Right lobe of liver (tissue), 4 donors: ENCODE data around the gene MFSD2A.

Experiments
- POLR2A ChIP-seq: fragments of 450-650 bp; IDR thresholded peaks from one replicate; pipeline ENCODE4 v1.6.1; 2017; ENCODE audit warnings: antibody characterized with exemption, mild to moderate bottlenecking
- TF ChIP-seq, protein P1 (sequence below), 4 donors: fragments of 200-600 bp in 3 of 4; fragments of 450-650 bp in 1 of 4; IDR thresholded peaks; one replicate each; pipeline versions ENCODE4 v1.5.1 to v1.8.0; 2016 to 2022; ENCODE audit warnings: antibody characterized with exemption in 4 of 4, mild to moderate bottlenecking in 2 of 4
- donor health status: DM: no; HTN: no; CAD: no.
- donor health status: DM: no; HTN: no; CAD: no.
- donor health status: DM: no; HTN: yes; CAD: no.

DNA sequence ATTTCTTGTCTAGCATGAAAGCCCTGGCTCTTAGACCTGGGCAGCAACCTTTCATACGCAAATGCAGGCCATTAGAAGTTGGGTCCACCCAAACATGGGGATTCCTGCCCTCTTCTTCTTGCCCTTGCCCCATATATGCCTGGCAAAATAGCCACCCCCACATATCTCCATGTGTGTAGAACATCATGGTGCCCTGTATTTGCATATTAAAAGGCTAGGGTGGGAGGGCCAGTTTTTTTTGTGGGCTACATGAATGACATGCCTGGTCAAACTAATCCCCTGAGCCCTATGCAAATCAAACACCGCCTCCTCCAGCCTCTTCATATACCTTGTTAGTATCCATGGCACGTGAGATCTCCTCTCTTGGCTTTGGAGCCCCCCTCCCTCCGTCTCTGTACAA lies 24.7 kb downstream of the MFSD2A start:
- TF ChIP-seq, protein P1, sequence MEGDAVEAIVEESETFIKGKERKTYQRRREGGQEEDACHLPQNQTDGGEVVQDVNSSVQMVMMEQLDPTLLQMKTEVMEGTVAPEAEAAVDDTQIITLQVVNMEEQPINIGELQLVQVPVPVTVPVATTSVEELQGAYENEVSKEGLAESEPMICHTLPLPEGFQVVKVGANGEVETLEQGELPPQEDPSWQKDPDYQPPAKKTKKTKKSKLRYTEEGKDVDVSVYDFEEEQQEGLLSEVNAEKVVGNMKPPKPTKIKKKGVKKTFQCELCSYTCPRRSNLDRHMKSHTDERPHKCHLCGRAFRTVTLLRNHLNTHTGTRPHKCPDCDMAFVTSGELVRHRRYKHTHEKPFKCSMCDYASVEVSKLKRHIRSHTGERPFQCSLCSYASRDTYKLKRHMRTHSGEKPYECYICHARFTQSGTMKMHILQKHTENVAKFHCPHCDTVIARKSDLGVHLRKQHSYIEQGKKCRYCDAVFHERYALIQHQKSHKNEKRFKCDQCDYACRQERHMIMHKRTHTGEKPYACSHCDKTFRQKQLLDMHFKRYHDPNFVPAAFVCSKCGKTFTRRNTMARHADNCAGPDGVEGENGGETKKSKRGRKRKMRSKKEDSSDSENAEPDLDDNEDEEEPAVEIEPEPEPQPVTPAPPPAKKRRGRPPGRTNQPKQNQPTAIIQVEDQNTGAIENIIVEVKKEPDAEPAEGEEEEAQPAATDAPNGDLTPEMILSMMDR (IDR thresholded peaks at IDR 0.05), result no peak
- TF ChIP-seq POLR2A, result no peak
